Smooth muscle cell (in vitro differentiated cells): ENCODE data around the gene CANX. TPM values are rescaled to one million over a fixed set of nuclear protein-coding genes. Genes with fewer than 3 reads are reported as not detected.
"Not testable (repeated sequence)": the region's sequence is repeated elsewhere in the genome, so short reads cannot be mapped to it uniquely, and the experiment has no call there.

Source experiments
- DNase-seq: peaks from one replicate; lab custom pipeline; 2025; ENCODE audit not compliant: unreplicated experiment; lab: John Stamatoyannopoulos, UW
- H2AFZ ChIP-seq: fragments of 200-600 bp; sonication (generic); 2 replicates; pipeline ENCODE4 v1.6.0; 2016; ENCODE audit warnings: antibody characterized with exemption, low read depth, mild to moderate bottlenecking
- H3F3A ChIP-seq: fragments of 200-600 bp; sonication (generic); 2 replicates; pipeline ENCODE4 v1.6.0; 2017; ENCODE audit warnings: antibody characterized with exemption, low read depth
- H3K27ac ChIP-seq: fragments of 200-600 bp; sonication (generic); 2 replicates; pipeline ENCODE4 v1.5.1; 2016; ENCODE audit warnings: low read depth, mild to moderate bottlenecking
- H3K27me3 ChIP-seq: fragments of 200-600 bp; sonication (generic); 2 replicates; pipeline ENCODE4 v1.6.1; 2016; ENCODE audit warnings: low read depth, mild to moderate bottlenecking
- H3K36me3 ChIP-seq: fragments of 200-600 bp; sonication (generic); 2 replicates; pipeline ENCODE4 v1.5.1; 2016; ENCODE audit warnings: low read depth
- H3K4me1 ChIP-seq: fragments of 200-600 bp; sonication (generic); 2 replicates; pipeline ENCODE4 v1.5.1; 2016; ENCODE audit warnings: low read depth
- H3K4me2 ChIP-seq: fragments of 200-600 bp; sonication (generic); 2 replicates; pipeline ENCODE4 v1.6.0; 2016; ENCODE audit warnings: mild to moderate bottlenecking
- H3K4me3 ChIP-seq: fragments of 200-600 bp; sonication (generic); 2 replicates; pipeline ENCODE4 v1.5.1; 2016; ENCODE audit warnings: mild to moderate bottlenecking
- H3K79me2 ChIP-seq: fragments of 200-600 bp; sonication (generic); 2 replicates; pipeline ENCODE4 v1.6.0; 2016; ENCODE audit warnings: low read depth, mild to moderate bottlenecking
- H3K9ac ChIP-seq: fragments of 200-600 bp; sonication (generic); 2 replicates; pipeline ENCODE4 v1.6.0; 2016; ENCODE audit warnings: low read depth
- H3K9me3 ChIP-seq: fragments of 200-600 bp; sonication (generic); replicated peaks from 2 replicates; pipeline ENCODE4 v1.5.1; 2016; ENCODE audit warnings: low read depth
- H4K20me1 ChIP-seq: fragments of 200-600 bp; sonication (generic); 2 replicates; pipeline ENCODE4 v1.6.0; 2016; ENCODE audit warnings: low read depth
- WGBS: methylation state at CpG from one replicate; pipeline ENCODE4 v1.1.7; 2016; ENCODE audit warnings: low lambda C conversion rate; 5-methylcytosine and 5-hydroxymethylcytosine counted together
- polyA plus RNA-seq: library from polyadenylated mRNA; unstranded; fragments of >200 nt; fragmentation: Nextera tagmentation; extraction: Ambion mirVana; gene quantifications from 2 replicates; pipeline ENCODE4 v1.2.1, GENCODE V29; 2016
- total RNA-seq: library from RNA; depleted of rRNA; stranded (reverse); fragments of >200 nt; gene quantifications from 2 replicates; pipeline ENCODE4 v1.2.3, GENCODE V29; 2014
- TF ChIP-seq, protein P1 (sequence below): fragments of 200-600 bp; sonication (generic); IDR thresholded peaks from 2 replicates; pipeline ENCODE4 v1.5.1; 2017; ENCODE audit warnings: borderline replicate concordance, mild to moderate bottlenecking, antibody characterized with exemption; ENCODE audit not compliant: insufficient read depth, poor library complexity, severe bottlenecking

The CANX gene
- total and polyA plus RNA-seq, 2 experiments from 2014 or later = 274 to 513 TPM

DNA sequence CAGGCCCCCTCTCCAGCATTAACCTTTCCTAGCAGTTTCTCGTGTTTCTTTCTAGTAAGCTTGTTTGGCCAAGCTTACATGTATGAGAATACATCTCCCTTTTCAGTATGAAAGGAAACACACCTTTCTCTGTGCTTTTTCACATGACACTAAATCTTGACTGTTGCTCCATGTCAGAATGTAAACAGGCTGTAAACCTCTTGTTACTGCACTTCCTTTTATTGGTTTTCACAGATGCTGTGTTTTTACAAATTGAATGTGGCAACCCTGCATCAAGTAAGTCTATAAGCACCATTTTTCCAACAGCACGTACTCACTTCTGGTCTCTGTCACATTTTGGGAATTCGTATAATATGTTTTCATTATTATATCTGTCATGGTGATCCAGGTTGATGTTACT is 2.2 kb upstream of the CANX start:
- no peak for DNase-seq
- 86% methylated on average over 3 of the region's 3 CpGs for WGBS
- Histone ChIP-seq H3K36me3 (no peaks in the 10 kb centered on the region), H3K27me3 (no peaks in the 10 kb centered on the region), H3K9ac (no peak overlapping the region), H2AFZ (no peak overlapping the region), H3K9me3 (no peaks in the 10 kb centered on the region), H3K4me3 (no peak overlapping the region), H3K4me2 (no peak overlapping the region), H3K79me2 (peaks cover 34% of the 10 kb centered on the region), H4K20me1 (peaks cover 22% of the 10 kb centered on the region), H3K27ac (no peak overlapping the region), H3K4me1 (peaks cover 13% of the 10 kb centered on the region), H3F3A (no peaks in the 10 kb centered on the region)
- TF ChIP-seq, protein P1, sequence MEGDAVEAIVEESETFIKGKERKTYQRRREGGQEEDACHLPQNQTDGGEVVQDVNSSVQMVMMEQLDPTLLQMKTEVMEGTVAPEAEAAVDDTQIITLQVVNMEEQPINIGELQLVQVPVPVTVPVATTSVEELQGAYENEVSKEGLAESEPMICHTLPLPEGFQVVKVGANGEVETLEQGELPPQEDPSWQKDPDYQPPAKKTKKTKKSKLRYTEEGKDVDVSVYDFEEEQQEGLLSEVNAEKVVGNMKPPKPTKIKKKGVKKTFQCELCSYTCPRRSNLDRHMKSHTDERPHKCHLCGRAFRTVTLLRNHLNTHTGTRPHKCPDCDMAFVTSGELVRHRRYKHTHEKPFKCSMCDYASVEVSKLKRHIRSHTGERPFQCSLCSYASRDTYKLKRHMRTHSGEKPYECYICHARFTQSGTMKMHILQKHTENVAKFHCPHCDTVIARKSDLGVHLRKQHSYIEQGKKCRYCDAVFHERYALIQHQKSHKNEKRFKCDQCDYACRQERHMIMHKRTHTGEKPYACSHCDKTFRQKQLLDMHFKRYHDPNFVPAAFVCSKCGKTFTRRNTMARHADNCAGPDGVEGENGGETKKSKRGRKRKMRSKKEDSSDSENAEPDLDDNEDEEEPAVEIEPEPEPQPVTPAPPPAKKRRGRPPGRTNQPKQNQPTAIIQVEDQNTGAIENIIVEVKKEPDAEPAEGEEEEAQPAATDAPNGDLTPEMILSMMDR = no peak

DNA sequence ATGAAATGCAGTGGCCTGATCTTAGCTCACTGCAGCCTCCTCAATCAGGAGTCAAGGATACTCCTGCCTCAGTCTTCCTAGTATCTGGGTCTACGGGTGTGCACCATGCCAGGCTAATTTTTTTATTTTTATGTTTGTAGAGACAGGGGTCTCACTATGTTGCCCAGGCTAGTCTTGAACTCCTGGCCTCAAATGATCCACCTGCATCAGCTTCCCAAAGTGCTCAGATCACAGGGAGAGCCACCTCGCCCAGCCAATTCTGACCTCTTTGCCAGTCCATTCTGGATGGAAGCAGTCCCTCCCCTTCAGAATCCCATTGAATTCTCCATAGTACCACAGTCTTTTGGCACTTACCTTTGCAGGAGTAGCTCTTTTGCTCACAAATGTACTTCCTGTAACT is 1.7 kb upstream of the CANX start:
- Histone ChIP-seq H3K27ac (peak overlapping the region; percentile 96), H2AFZ (no peak overlapping the region), H3K9ac (no peak overlapping the region), H4K20me1 (peaks cover 27% of the 10 kb centered on the region), H3K4me1 (peaks cover 13% of the 10 kb centered on the region), H3K4me2 (peak overlapping the region; percentile 87), H3F3A (no peaks in the 10 kb centered on the region), H3K4me3 (no peak overlapping the region), H3K27me3 (no peaks in the 10 kb centered on the region), H3K9me3 (no peaks in the 10 kb centered on the region), H3K79me2 (peaks cover 39% of the 10 kb centered on the region), H3K36me3 (no peaks in the 10 kb centered on the region)
- TF ChIP-seq, protein P1 = no peak
- 95% methylated on average over 2 of the region's 2 CpGs for WGBS
- no peak for DNase-seq

DNA sequence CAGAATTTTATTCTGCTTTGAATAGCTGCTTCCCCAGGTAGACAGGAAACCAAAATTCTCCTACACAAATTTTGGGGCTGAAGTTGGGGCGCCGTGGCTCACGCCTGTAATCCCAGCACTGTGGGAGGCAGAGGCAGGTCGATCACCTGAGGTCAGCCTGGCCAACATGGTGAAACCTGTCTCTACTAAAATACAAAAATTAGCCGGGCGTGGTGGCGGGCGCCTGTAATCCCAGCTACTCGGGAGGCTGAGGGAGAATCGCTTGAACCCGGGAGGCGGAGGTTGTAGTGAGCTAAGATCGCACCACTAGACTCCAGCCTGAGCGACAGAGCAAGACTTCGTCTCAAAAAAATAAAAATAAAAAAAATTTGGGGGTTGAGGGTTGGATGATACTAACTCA is 1.2 kb upstream of the CANX start:
- Histone ChIP-seq H2AFZ (peak overlapping the region; percentile 94), H3K4me3 (peak overlapping the region; percentile 85), H3K9ac (peak overlapping the region; percentile 88), H3K4me2 (peak overlapping the region; percentile 87), H3K4me1 (peaks cover 13% of the 10 kb centered on the region), H4K20me1 (peaks cover 31% of the 10 kb centered on the region), H3K27ac (peak overlapping the region; percentile 96), H3K79me2 (peaks cover 43% of the 10 kb centered on the region)
- not testable (repeated sequence) for H3F3A ChIP-seq, DNase-seq, H3K9me3 ChIP-seq, H3K27me3 ChIP-seq, H3K36me3 ChIP-seq
- WGBS = 93% methylated on average over 15 of the region's 15 CpGs

DNA sequence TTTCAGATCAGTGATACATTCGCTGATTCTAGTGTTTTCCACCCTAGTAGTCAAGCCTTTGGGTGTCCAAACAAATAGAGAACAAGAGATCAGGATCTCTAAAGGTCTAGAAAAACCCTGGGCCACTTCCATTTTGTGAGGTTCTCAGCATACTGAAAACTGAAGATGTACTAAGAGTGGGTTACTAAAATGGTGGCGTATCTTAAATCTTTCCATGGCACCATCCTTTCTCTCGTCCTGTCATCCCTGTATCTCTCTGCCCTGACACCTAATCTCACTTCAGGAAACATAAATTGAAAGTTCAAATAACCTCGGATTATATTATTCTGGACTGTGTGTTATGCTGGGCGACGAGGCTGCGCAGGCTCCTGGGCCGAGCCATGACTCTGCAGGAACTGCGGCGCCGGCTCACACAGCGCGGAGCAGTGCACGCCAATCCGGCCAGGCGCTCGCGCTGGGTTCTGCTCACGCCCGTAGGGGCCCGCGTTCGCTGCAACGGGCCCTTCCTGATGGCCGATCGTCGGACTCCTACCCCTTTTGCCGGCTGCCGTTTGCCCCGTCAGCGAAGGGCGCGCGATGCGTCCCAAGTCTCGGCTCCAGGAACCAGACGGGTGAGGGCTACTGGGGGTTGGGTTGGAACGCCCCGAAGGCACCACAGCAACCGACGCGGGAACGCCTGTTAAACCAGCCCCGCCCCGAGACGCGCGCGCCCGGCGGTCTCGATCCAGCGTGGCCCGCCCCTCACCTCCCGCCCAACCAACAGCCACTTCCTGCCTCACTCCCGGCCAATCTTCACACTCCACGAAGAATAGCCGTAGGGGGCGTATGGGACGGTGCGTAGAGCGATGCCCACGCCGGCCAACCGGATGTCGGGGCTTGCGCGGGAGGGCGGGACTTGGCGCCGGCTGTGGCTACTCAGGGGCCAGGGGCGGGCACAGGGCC is 503 bp upstream of the CANX start:
- peak overlapping the region; percentile 90 for H3K4me2 ChIP-seq
- no peaks in the 10 kb centered on the region for H3K27me3 ChIP-seq
- H3F3A ChIP-seq = no peaks in the 10 kb centered on the region
- 3% methylated on average over 56 of the region's 72 CpGs for WGBS
- H3K9me3 ChIP-seq = no peaks in the 10 kb centered on the region
- H3K4me1 ChIP-seq = peaks cover 13% of the 10 kb centered on the region
- peak overlapping the region; percentile 85 for H3K4me3 ChIP-seq
- H3K9ac ChIP-seq = peak overlapping the region; percentile 96
- peaks cover 38% of the 10 kb centered on the region for H4K20me1 ChIP-seq
- DNase-seq = peak; percentile 94
- peaks cover 50% of the 10 kb centered on the region for H3K79me2 ChIP-seq
- H2AFZ ChIP-seq = peak overlapping the region; percentile 94
- no peaks in the 10 kb centered on the region for H3K36me3 ChIP-seq
- peak overlapping the region; percentile 96 for H3K27ac ChIP-seq
- TF ChIP-seq, protein P1 = no peak
